ENCODE results near the gene INTS7.

GRCh38 chr1:211973541-211973940, 61.8 kb downstream of the INTS7 start:
- TF ChIP-seq POLR2AphosphoS5 (IDR thresholded peaks at IDR 0.05) (no peak), POLR2A (IDR thresholded peaks at IDR 0.05) (no peak), EP300 (IDR thresholded peaks at IDR 0.05) (no peak)
- TF ChIP-seq, protein P1, sequence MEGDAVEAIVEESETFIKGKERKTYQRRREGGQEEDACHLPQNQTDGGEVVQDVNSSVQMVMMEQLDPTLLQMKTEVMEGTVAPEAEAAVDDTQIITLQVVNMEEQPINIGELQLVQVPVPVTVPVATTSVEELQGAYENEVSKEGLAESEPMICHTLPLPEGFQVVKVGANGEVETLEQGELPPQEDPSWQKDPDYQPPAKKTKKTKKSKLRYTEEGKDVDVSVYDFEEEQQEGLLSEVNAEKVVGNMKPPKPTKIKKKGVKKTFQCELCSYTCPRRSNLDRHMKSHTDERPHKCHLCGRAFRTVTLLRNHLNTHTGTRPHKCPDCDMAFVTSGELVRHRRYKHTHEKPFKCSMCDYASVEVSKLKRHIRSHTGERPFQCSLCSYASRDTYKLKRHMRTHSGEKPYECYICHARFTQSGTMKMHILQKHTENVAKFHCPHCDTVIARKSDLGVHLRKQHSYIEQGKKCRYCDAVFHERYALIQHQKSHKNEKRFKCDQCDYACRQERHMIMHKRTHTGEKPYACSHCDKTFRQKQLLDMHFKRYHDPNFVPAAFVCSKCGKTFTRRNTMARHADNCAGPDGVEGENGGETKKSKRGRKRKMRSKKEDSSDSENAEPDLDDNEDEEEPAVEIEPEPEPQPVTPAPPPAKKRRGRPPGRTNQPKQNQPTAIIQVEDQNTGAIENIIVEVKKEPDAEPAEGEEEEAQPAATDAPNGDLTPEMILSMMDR (IDR thresholded peaks at IDR 0.05), result no peak

All from upper lobe of left lung (tissue), 4 donors.